Measurements from ENCODE around the gene ZNF597.

ZNF597 gene

GRCh38 chr16:3443108-3444031, at the start of gene ZNF597, which contains the start of gene NAA60:
ZNF597 (minus strand) TSS chr16:3443504; CDS start chr16:3443153, 351 bp downstream.
NAA60 (plus strand) TSS chr16:3443680; CDS start chr16:3476228, 32,548 bp downstream.
- peak; percentile 93 for DNase-seq

- no peak for DNase-seq
Observed at GRCh38 chr16:3492356-3492755, 49.1 kb upstream of the ZNF597 start.

DNA sequence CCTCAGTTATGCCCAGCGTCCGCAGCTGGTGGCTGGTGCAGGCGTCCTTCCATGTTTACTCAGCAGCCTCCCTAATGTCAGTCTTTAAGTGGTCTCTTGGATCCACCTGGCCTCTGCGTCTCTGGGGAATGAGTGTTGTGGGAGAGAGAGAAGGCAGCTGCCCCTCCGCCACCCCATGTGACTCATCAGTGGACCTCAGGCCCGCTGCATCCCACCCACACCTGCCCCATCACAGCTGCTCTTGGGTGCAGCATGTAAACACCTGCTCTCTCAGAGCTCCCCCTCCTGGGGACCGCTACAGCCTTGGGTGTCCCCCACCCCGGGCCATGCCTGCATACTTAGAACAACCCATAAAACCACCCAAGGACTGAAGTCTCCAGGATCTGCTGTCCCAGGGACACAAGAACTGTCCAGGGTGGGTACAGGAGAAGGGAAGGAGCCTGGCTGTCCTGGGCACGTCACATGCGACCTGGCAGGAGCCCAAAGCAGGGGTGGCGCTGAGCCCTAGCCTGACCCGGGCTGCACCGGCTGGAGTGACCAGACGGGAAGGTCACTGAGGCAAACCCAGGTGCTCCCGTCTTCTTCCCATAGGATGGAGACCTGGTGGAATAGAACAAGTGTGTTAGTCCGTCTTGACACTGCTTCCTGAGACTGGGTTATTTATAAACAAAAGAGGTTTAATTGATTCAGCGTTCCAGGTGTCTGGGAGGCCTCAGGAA, 47.8 kb upstream of the ZNF597 start:
- DNase-seq: no peak

DNA sequence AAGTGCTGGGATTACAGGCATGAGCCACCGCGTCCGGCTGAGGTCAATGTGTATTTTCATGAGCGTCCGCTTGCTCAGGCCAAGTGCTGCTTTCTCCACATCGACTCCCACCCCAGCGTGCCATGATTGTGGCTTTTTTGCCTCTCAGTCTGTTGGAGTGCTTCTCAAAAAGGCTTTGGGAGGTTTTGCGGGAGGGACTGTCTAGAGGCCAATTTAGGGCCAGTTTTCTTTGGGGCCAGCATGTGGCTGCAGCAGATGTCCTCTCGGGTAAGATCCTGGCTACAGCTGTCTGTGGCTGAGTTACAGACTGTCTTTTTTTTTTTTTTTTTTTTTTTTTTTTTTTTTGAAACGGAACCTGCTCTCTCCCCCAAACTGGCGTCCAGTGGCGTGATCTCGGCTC, 45.5 kb upstream of the ZNF597 start:
- DNase-seq: no peak

DNA sequence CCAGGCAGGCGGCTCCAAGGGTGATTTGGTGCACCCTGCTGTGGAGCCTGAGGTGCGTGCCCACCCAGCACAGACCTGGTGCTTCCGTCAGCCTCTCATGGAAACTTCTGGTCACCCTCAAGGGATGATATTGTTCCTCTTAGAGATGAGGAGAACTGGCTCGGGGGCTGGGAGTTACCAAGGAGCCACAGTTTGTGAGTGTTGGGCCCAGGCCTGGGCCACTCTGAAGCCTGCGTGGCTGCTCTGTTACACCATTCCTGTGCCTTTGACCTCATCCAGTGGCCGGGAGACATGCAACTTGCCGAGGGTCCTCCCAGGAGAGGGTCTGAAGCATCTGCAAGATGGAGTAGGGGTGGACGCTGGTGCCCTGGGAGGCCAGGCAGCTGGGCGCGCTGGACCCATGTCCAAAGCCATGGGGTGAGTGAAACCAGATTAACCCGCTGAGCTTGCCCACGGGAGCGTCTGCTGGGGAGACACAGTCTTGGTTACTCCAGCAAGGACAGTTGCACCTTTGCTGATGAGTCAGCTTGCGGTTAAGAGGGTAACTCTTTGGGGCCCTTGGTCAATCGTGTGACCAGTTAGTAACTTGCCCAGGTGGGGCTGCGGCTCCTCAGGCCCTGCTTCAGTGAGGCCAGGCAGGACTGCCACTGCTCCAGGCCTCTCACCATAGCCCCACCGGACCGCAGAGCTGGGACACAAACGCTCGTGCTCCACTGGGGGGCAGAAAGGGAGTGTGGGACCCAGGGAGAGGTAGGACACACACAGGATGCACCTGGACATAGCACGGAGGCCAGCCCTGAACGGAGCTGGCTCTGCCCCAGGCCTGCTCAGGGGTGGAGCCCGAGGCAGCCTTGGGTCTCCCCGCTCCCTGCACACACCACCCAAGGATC, 44.5 kb upstream of the ZNF597 start:
- DNase-seq: no peak

- DNase-seq: no peak
Observed at GRCh38 chr16:3486506-3487215, 43.4 kb upstream of the ZNF597 start.

DNA sequence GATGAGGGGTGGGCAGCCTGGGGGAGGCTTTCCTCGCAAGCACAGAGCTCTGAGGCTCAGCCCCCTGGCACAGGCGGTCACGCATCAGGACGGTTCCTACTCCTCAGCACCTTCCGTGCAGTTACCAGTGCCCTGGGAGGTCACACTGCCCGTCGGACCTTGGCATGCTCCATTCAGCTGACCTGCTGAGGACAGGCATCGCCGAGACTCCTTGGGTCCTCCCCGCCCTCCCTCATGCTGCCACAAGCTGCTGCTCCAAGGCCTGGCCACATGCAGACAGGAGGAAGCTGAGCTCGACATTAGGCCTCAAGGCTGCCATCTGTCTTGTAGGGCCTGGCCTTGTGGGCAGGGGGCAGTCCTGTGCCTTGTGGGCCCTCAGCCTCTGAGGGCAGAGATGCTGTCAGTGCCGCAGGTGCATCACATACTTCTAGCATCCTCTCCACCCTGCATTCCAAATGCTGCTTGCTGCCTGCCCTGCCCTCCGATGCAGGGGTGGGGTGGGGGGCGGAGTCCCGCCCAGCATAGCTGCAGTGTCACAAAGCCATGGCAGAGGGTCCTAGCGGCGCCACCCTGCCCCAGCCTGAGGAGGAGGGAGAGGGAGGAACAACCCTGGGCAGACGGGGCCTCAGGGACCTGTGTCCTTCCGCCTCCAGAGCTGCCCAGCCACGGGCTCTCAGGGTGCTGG, 42.7 kb upstream of the ZNF597 start:
- DNase-seq: no peak

GRCh38 chr16:3485097-3485745, 41.9 kb upstream of the ZNF597 start:
- DNase-seq: no peak

GRCh38 chr16:3484318-3485096, 41.2 kb upstream of the ZNF597 start:
- DNase-seq: no peak

DNA sequence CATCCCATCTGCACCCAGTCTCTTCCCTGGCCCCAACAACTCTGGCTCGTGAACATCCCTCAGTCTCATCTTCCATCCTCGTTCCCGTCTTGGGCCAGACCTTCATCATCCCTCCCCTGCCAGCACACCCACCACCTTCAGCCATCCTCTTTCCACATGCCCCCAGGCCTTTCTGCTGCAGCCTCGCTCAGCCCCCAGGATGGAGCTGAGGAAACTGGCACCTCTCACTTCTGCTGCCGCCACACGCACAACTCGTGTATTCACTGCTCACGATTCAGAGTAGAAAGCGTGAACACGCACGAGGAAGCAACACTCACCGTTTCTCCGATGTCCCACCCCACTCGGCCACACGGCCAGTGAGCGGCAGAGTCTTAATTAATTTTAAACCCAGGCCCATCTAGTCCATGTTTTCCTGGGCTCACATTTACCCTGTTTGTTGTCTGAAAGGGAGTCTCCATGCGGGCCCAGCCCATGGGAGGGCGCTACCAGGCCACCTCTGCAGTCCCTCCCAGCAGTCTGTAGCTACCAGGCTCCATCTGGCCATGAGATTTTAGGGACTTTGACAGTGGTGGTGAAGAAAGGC, 39.4 kb upstream of the ZNF597 start:
- DNase-seq: no peak

GRCh38 chr16:3481696-3482658, 38.7 kb upstream of the ZNF597 start:
- DNase-seq: no peak

DNA sequence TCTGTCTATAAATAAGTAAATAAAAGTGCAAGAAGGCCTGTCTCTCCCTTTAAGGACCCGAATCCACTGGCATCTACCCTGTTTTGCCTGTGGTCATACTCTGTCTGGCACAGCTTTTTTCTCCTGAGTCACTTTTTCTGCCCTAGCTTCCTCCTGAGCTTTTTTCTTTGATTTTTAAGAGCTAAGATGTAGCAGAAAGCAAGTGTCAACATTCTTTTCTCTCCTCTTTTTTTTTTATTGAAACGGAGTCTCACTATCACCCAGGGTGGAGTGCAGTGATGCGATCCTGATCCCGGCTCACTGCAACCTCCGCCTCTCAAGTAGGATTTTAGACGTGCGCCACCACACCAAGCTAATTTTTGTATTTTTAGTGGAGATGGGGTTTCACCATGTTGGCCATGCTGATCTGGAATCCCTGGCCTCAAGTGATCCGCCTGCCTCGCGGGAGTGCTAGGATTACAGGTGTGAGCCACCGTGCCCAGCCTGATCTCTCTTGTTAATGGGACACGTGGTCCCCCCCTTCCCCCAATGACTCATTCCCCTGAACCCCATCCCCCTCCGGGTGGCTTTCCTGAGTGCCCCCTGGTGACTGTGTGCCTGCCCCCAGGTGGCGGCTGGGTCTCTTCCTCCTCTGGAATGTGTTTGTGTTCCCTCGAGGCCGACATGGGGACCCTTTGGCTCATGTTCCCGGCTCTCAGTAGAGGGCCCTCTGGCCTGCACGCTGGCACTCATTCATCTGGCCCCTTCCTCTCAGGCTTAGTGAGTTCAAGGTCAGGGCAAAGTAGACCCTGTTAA, 37.8 kb upstream of the ZNF597 start:
- DNase-seq: no peak

DNA sequence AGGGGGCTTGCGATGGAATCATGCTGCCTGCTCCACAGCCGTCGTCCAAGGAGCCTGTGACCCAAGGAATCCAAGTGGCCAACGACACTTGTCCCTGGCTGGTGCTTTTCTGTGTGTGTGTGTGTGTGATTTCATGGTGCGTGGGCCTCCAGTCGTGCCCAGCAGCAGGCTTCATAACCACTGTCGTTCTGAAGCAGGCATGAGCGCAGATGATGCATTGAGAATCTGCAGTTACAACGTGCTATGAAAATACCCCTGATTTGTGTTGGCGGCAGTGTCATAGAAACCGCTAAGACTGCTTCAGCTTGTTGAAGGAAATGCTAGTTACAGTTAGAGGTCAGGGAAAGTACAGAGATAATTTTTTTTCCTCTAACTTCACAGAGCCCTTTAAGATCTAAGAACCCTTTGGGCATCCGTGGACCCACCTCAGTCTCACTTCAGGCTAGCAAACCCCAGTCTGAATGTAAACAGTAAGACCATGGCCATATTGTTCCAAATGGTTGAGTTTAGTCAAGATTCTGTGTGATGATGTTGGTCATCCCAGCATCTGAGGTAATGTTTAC, 36.4 kb upstream of the ZNF597 start:
- DNase-seq: no peak

GRCh38 chr16:3478242-3478925, 35.1 kb upstream of the ZNF597 start:
- DNase-seq: no peak

GRCh38 chr16:3476409-3476808, 33.1 kb upstream of the ZNF597 start:
- no peak for DNase-seq

DNA sequence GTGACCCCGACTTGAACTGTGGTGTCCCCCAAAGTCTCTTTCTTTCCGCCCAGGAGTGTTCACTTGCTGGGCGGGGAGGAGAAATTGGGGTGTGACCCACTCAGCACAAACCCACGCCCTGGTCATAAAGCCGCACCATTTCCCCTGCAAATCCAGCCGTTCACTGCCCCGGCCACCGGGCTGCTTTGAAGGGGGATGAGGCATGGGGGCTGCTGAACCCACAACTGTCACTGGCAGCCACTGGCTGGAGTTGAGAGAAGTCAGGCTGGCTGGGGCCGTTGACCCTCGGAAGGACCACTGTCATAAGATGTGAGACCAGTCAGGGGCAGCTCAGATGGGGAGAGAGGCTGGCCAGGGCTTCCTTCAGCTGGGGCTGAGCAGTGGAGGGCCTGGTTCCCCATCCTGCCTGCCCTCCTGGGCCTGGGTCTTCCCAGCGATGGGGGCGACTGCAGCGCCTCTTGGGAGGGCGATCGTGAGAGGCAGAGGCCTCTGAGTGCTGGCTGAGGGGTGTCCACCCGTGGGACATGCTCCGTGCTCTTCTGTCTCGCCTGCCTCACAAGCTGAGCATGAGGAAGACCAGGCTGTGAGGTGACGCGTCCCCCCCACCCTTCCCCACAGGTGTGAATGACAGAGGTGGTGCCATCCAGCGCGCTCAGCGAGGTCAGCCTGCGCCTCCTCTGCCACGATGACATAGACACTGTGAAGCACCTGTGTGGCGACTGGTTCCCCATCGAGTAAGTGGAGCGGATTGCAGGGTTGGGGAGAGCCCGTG, 32.5 kb upstream of the ZNF597 start:
- DNase-seq: no peak

All from femur (tissue), 1 donor.